T-cell (primary cell): Measurements from ENCODE around the gene BRF1. TPM values are rescaled to one million over a fixed set of nuclear protein-coding genes. Genes with fewer than 3 reads are reported as not detected.

ENCODE experiments used
- ATAC-seq, 4 experiments: fragments of 200-7000 bp in 3 of 4; fragments of 150-1000 bp in 1 of 4; cut with Tn5 transposase; replicated peaks in 1 of 4; 1 replicate in 3 of 4; 2 replicates in 1 of 4; pipeline ENCODE4 v1.10.0; 2021; ENCODE audit warnings: moderate library complexity in 3 of 4, mild to moderate bottlenecking in 2 of 4, moderate number of reproducible peaks in 1 of 4
- CTCF ChIA-PET, 2 donors: fragments of 300-600 bp; sonication (Branson Sonifier 250); formaldehyde crosslinking; loops; one replicate each; lab custom pipeline; 2022; ENCODE audit warnings: antibody characterized with exemption in 2 of 2; lab: Charles Lee
- POLR2A ChIA-PET, 2 donors: fragments of 300-600 bp; sonication (Branson Sonifier 250); formaldehyde crosslinking; loops; one replicate each; lab custom pipeline; 2022; ENCODE audit warnings: antibody characterized with exemption in 2 of 2; lab: Charles Lee
- DNase-seq, 35 experiments: peaks; one replicate each; pipeline versions ENCODE4 v3.0.0 to v3.0.0-alpha.2; 2013 to 2023
- H3K27ac ChIP-seq: one replicate; pipeline ENCODE4 v1.5.1; 2013; ENCODE audit warnings: low read length
- H3K27me3 ChIP-seq, 2 experiments: replicated peaks in 1 of 2; 1 replicate in 1 of 2; 2 replicates in 1 of 2; pipeline versions ENCODE4 v1.6.1 to v1.7.0; 2013; ENCODE audit warnings: low read length in 1 of 2, mixed read lengths in 1 of 2; ENCODE audit not compliant: control insufficient read depth in 2 of 2, insufficient read depth in 2 of 2; ENCODE audit errors: extremely low read depth in 1 of 2
- H3K36me3 ChIP-seq, 2 donors: 1 replicate in 1 of 2; 2 replicates in 1 of 2; pipeline versions ENCODE4 v1.6.1 to v1.7.0; 2013; ENCODE audit warnings: low read length in 1 of 2; ENCODE audit not compliant: control insufficient read depth in 2 of 2, insufficient read depth in 1 of 2; ENCODE audit errors: extremely low read depth in 1 of 2
- H3K4me1 ChIP-seq, 2 experiments: 1 replicate in 1 of 2; 2 replicates in 1 of 2; pipeline versions ENCODE4 v1.6.1 to v1.7.0; 2013; ENCODE audit warnings: low read length in 2 of 2, mixed read lengths in 1 of 2; ENCODE audit not compliant: insufficient read depth in 2 of 2, control insufficient read depth in 1 of 2; ENCODE audit errors: extremely low read depth in 1 of 2
- H3K4me3 ChIP-seq, 2 donors: 1 replicate in 1 of 2; 2 replicates in 1 of 2; pipeline versions ENCODE4 v1.5.1 to v1.7.0; 2013; ENCODE audit warnings: mild to moderate bottlenecking in 2 of 2, low read length in 1 of 2, moderate library complexity in 1 of 2; ENCODE audit not compliant: control insufficient read depth in 1 of 2; ENCODE audit errors: extremely low read depth in 1 of 2
- H3K9me3 ChIP-seq: 2 replicates; pipeline ENCODE4 v1.7.0; 2013
- H3K27ac Mint-ChIP-seq, 2 donors: one replicate each; pipeline ENCODE4 v1.8.0; 2020 to 2021; ENCODE audit warnings: mild to moderate bottlenecking in 2 of 2, mixed read lengths in 2 of 2
- H3K27me3 Mint-ChIP-seq, 2 donors: one replicate each; pipeline ENCODE4 v1.8.0; 2021 to 2022; ENCODE audit warnings: mixed read lengths in 2 of 2
- H3K36me3 Mint-ChIP-seq: one replicate; pipeline ENCODE4 v1.8.0; 2021; ENCODE audit warnings: mixed read lengths
- H3K4me1 Mint-ChIP-seq, 3 donors: one replicate each; pipeline ENCODE4 v1.8.0; 2020 to 2022; ENCODE audit warnings: mixed read lengths in 3 of 3, mild to moderate bottlenecking in 1 of 3
- H3K4me3 Mint-ChIP-seq, 3 donors: one replicate each; pipeline ENCODE4 v1.8.0; 2020 to 2022; ENCODE audit warnings: mild to moderate bottlenecking in 3 of 3, mixed read lengths in 3 of 3, moderate library complexity in 3 of 3
- H3K9me3 Mint-ChIP-seq, 3 donors: one replicate each; pipeline ENCODE4 v1.8.0; 2020 to 2022; ENCODE audit warnings: mixed read lengths in 3 of 3
- WGBS: methylation state at CpG from one replicate; pipeline ENCODE4 v1.1.5; 2013; ENCODE audit warnings: missing lambda C conversion rate; ENCODE audit not compliant: insufficient coverage; 5-methylcytosine and 5-hydroxymethylcytosine counted together
- total RNA-seq, 35 experiments: library from RNA in 6 of 35; stranded (reverse) in 6 of 35; fragments of 120-200 nt in 1 of 35; gene quantifications; one replicate each; pipeline versions ENCODE4 v1.2.1 to v1.2.4 and lab custom pipeline; 2013 to 2026

Gene BRF1
- total RNA-seq, 5 donors from 2014 or later (not counting 1 experiment from before 2014, with no cell fraction given): 57.7 to 70.5 (median 66.5) TPM

DNA sequence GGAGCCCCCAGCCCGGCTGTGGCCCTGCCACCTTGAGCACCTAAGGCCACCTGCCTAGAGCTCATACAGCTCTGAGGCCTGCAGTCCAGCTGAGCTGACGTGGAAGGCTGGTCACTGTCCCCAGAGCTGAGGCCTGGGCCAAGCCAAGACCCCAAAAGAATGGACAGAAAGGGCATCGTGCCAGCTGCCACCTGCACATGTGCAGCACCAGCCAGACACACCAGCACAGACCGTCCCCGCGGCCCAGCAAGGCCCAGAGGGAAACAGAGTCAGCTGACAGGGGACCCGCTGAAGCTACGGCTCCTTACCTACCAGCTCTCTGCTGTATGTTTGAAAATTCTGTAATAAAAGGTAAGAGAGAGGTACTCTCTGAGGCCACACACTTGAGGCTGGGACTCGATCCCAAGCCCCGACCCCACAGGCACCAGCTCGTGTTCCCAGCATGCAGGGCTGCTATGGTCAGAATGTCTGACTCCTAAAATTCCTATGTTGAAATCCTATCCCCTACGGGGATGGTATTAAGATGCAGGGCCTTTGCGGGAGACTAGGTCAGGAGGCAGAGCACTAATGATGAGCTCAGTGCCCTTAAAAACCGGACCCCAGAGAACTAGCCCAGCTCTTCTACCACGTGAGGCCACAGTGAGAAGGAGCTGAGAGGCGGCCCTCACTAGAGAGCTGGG, 25.4 kb downstream of the BRF1 start:
- Histone ChIP-seq H3K27me3 (no peaks in the 10 kb centered on the region), H3K4me3 (no peak overlapping the region), H3K9me3 (no peaks in the 10 kb centered on the region), H3K36me3 (peaks cover 5 to 10% of the 10 kb centered on the region in 2 donors), H3K4me1 (peaks cover 0 to 7% of the 10 kb centered on the region in 2 experiments), H3K27ac (no peak overlapping the region)
- CTCF ChIA-PET: no interaction called here
- Mint-ChIP-seq H3K36me3 (peaks cover 6% of the 10 kb centered on the region), H3K4me3 (no peak overlapping the region), H3K9me3 (no peaks in the 10 kb centered on the region), H3K27ac (no peak overlapping the region), H3K27me3 (no peaks in the 10 kb centered on the region), H3K4me1 (peaks cover 6 to 12% (median 7%) of the 10 kb centered on the region in 3 donors)
- DNase-seq: no peak
- WGBS: 100% methylated on average over 4 of the region's 16 CpGs
- no peak for ATAC-seq
- POLR2A ChIA-PET: no interaction called here

DNA sequence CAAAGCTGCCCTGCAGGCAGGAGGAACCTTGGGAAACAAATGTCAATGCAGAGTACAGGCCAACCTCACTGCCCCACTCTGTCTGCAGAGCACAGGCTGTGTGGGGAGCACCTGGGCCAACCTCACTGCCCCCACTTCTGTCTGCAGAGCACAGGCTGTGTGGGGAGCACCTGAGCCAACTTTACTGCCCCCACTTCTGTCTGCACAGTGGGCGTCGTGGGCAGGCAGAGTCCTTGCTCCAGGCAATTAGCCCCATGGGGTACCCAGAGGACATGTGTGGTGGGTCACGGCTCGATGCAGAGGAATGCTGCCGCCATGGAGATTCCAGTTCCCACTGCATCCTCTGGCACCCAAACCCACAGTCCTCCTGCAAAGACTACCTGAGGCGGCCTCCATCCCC, 26.2 kb downstream of the BRF1 start:
- Mint-ChIP-seq H3K9me3 (no peaks in the 10 kb centered on the region), H3K36me3 (peaks cover 6% of the 10 kb centered on the region), H3K27me3 (no peaks in the 10 kb centered on the region), H3K4me1 (peaks cover 5 to 10% (median 6%) of the 10 kb centered on the region in 3 donors), H3K27ac (no peak overlapping the region), H3K4me3 (no peak overlapping the region)
- Histone ChIP-seq H3K36me3 (peaks cover 4 to 7% of the 10 kb centered on the region in 2 donors), H3K4me1 (peaks cover 0 to 5% of the 10 kb centered on the region in 2 experiments), H3K4me3 (no peak overlapping the region), H3K27me3 (no peaks in the 10 kb centered on the region), H3K27ac (no peak overlapping the region), H3K9me3 (no peaks in the 10 kb centered on the region)
- ATAC-seq: no peak
- 100% methylated on average over 3 of the region's 6 CpGs for WGBS
- ChIA-PET CTCF (no interaction called here), POLR2A (no interaction called here)
- DNase-seq: no peak

DNA sequence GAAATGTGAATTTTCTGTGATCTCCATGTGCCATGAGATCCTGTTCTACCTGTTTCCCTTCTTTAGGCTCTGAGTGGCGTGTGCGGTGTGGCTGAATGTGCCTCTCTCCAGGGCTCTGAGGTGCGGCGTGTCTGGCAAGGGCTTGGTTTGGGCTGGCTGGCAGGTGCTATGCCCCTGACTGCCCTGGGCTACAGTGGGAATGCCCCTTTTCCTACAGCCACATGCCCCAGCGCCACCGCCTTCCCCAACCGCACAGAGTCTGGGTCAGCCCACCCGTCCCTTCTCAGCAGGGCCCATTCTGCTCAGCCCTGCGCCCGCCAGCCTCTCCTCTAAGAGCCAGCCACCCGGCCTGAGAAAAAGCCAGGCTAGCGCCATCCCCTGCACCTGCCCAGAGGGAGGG, 27.7 kb downstream of the BRF1 start:
- Histone ChIP-seq H3K36me3 (peaks cover 8% of the 10 kb centered on the region in 2 donors), H3K27ac (no peak overlapping the region), H3K4me1 (peaks cover 0 to 5% of the 10 kb centered on the region in 2 experiments), H3K9me3 (no peaks in the 10 kb centered on the region), H3K27me3 (no peaks in the 10 kb centered on the region), H3K4me3 (no peak overlapping the region)
- 92% methylated on average over 6 of the region's 12 CpGs for WGBS
- peaks cover 6% of the 10 kb centered on the region for H3K36me3 Mint-ChIP-seq
- no peak overlapping the region for H3K4me3 Mint-ChIP-seq
- H3K27me3 Mint-ChIP-seq: no peaks in the 10 kb centered on the region
- POLR2A ChIA-PET: no interaction called here
- H3K27ac Mint-ChIP-seq: no peak overlapping the region
- peaks cover 0 to 6% (median 2%) of the 10 kb centered on the region in 3 donors for H3K4me1 Mint-ChIP-seq
- H3K9me3 Mint-ChIP-seq: no peaks in the 10 kb centered on the region
- ATAC-seq: no peak
- DNase-seq: no peak
- CTCF ChIA-PET: no interaction called here

DNA sequence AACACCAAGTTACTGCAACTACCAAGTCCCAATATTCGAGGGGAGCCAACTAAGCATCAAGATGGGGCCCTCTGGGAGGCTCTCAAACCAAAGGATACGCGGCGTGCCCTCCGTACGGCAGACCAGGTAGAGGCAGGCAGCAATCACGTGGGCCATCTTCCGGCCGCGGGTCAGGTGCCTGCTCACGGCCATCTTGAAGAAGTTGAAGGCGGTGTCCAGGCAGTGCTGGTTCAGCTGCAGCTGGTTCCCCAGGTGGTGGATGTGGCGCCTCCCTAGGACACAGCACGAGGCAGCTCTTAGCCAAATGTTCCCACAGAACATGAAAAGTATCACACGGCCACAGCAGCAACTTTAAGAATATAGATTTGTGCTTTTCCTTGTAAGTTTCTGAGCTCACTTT, 28.2 kb downstream of the BRF1 start:
- ATAC-seq (no peak), DNase-seq (no peak)
- no peaks in the 10 kb centered on the region for H3K9me3 ChIP-seq
- H3K27ac ChIP-seq: no peak overlapping the region
- Mint-ChIP-seq H3K9me3 (no peaks in the 10 kb centered on the region), H3K27me3 (no peaks in the 10 kb centered on the region), H3K4me1 (peaks cover 0 to 6% (median 2%) of the 10 kb centered on the region in 3 donors), H3K36me3 (peaks cover 6% of the 10 kb centered on the region), H3K27ac (no peak overlapping the region), H3K4me3 (no peak overlapping the region)
- peaks cover 9 to 10% of the 10 kb centered on the region in 2 donors for H3K36me3 ChIP-seq
- WGBS: 96% methylated on average over 13 of the region's 15 CpGs
- H3K27me3 ChIP-seq: no peaks in the 10 kb centered on the region
- ChIA-PET CTCF (no interaction called here), POLR2A (no interaction called here)
- no peak overlapping the region for H3K4me3 ChIP-seq
- H3K4me1 ChIP-seq: peaks cover 0 to 5% of the 10 kb centered on the region in 2 experiments

DNA sequence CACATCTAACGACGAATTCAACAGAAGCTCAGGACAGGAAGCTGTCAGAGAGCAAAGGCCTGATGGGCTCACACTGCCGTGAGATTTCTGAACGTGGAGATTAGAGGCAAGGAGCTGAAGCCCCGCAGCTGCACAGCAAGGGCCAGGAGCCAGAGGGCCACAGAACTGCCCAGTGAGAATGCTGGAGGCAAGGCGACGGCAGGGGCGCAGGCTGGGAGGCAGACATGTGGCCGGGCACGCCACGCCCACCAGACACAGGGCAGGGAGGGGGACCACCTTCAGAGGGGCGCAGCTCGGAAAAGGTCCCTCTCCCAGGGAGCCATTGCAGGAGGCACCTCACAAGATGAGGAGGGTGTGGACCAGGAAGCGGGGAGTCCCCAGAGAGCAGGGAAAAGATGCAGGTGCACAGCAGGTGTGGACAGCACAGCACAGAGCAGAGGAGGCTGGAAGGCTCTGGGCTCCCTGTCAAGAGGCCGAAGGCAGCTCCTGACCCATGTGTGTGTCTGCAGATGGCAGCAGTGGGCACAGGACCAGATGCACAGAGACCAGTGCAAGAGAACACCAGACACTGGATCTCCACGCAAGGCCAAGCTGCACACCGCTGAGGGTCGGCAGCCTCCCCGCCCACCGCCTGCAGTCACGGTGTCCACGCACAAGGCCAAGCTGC, 29.4 kb downstream of the BRF1 start:
- ChIA-PET CTCF (no interaction called here), POLR2A (no interaction called here)
- H3K9me3 Mint-ChIP-seq: no peaks in the 10 kb centered on the region
- no peak overlapping the region for H3K4me3 Mint-ChIP-seq
- Histone ChIP-seq H3K4me3 (no peak overlapping the region), H3K9me3 (no peaks in the 10 kb centered on the region), H3K27ac (no peak overlapping the region), H3K27me3 (no peaks in the 10 kb centered on the region), H3K36me3 (peaks cover 9 to 12% of the 10 kb centered on the region in 2 donors), H3K4me1 (peaks cover 0 to 5% of the 10 kb centered on the region in 2 experiments)
- H3K27ac Mint-ChIP-seq: no peak overlapping the region
- ATAC-seq (no peak), DNase-seq (no peak)
- peaks cover 15% of the 10 kb centered on the region for H3K36me3 Mint-ChIP-seq
- no peaks in the 10 kb centered on the region for H3K27me3 Mint-ChIP-seq
- peaks cover 0 to 6% (median 2%) of the 10 kb centered on the region in 3 donors for H3K4me1 Mint-ChIP-seq
- 95% methylated on average over 16 of the region's 22 CpGs for WGBS

DNA sequence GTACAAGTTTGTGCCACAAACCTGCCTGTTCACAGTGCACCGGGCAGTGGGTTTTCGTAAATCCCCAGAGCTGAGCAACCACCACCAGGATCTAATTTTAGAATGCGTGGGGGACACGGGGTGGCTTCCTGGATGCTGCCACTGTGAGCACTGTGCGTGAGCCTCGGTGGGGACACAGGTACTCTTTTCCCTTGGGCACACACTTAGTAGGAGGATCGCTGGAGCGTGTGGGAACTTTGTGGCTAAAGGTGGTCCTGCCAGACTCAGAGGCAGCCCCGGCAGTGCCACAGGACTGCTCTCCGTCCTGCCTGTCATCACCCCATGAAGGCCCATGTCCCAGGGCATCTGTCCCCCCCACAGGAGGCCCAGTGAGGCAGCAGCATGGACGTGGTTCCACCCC, 31.4 kb downstream of the BRF1 start:
- no peak overlapping the region for H3K27ac ChIP-seq
- POLR2A ChIA-PET: no interaction called here
- Mint-ChIP-seq H3K4me1 (peaks cover 0 to 6% (median 2%) of the 10 kb centered on the region in 3 donors), H3K27me3 (no peaks in the 10 kb centered on the region), H3K36me3 (peaks cover 16% of the 10 kb centered on the region), H3K27ac (no peak overlapping the region), H3K4me3 (no peak overlapping the region), H3K9me3 (no peaks in the 10 kb centered on the region)
- H3K9me3 ChIP-seq: no peaks in the 10 kb centered on the region
- DNase-seq (no peak), ATAC-seq (no peak)
- no peaks in the 10 kb centered on the region for H3K27me3 ChIP-seq
- H3K4me3 ChIP-seq: no peak overlapping the region
- 83% methylated on average over 8 of the region's 11 CpGs for WGBS
- H3K4me1 ChIP-seq: no peaks in the 10 kb centered on the region
- CTCF ChIA-PET: no interaction called here
- H3K36me3 ChIP-seq: peaks cover 11 to 12% of the 10 kb centered on the region in 2 donors
